Measurements from ENCODE around the gene FSCB.

FSCB gene

GRCh38 chr14:44463356-44464004 is 43.6 kb downstream of the FSCB start:
- TF ChIP-seq CTCF (IDR thresholded peaks at IDR 0.05; ENCODE audit: insufficient read depth, low read depth, low read length, missing control alignments), result no peak
- no peak for DNase-seq (ENCODE audit: low read depth)
- H3K4me3 ChIP-seq (ENCODE audit: low read depth, low read length), result no peak overlapping the region

GRCh38 chr14:44462381-44462780 is 44.7 kb downstream of the FSCB start:
- H3K4me3 ChIP-seq (ENCODE audit: low read depth, low read length), result no peak overlapping the region
- DNase-seq (ENCODE audit: low read depth), result no peak
- TF ChIP-seq CTCF (IDR thresholded peaks at IDR 0.05; ENCODE audit: insufficient read depth, low read depth, low read length, missing control alignments), result no peak

- no peak for TF ChIP-seq CTCF (IDR thresholded peaks at IDR 0.05; ENCODE audit: insufficient read depth, low read depth, low read length, missing control alignments)
Observed at GRCh38 chr14:44461811-44462210, 45.3 kb downstream of the FSCB start.

More at GRCh38 chr14:44461811-44462210, 45.3 kb downstream of the FSCB start:
- no peak overlapping the region for H3K4me3 ChIP-seq (ENCODE audit: low read depth, low read length)
- no peak for DNase-seq (ENCODE audit: low read depth)
